ENCODE results near the gene CHURC1.

The CHURC1 gene

DNA sequence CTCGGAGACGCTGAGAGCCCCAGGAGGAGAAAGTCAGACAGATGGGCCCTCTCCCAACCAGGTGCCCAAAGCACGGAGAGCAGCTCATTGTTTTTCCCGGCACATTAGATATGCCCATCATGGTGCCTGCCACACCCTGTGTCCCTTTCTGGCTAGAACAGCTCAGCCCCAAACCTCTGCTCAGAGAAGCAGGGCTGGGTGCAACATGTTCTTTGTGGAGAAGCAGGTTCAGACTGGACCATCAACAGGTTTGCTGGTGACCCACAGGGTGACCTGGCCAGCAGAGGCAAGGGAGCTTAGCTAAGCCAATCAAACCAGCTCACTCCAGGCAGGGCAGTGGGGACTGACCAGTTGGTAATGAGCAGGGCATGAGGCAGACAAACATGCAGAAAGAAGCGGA is 44.5 kb downstream of the CHURC1 start:
- no peak for DNase-seq

DNA sequence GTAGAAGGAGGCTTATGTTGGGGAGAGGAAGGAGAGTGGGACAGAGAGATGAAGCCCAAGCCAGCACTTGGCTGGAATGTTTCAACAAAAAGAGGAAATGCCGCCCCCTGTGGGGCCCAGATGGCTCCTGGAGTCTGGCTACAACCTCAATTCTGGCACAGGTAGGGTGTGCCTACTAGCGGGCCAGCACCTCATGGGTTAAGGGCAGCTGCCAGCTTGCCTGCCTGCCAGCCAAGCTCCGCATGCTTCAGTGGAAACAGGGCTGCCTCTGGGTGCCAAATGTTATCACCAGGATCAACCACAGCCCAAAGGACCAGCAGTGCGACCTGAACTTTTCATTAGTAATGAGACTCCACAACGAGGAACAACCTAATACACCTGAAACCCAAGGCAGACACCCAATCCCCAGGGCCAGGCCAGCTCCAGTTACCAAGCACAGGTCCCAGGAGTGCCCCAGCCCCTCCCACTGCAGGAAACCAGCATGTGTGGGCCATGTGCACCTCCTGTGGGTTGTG is 46.6 kb downstream of the CHURC1 start:
- DNase-seq, result no peak

DNA sequence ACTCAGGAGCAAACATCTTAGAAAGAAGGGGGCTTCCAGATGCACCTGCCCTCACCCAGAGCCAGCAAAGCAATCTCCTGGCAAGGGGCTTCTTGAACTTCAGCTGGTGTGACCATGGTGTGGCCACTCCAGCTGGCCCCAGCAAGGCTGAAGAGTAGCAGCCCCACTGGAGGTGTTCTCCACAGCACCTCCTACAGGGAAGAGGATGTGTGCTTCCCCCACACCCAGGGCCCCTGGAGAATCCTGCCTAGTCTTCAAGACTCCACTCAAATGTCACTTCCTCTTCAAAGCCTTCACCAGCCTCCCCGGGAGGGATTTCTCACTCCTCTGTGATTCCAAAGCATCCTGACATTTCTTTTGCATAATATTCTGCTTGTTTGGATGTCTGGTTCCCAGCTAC is 49.4 kb downstream of the CHURC1 start:
- DNase-seq, result no peak

DNA sequence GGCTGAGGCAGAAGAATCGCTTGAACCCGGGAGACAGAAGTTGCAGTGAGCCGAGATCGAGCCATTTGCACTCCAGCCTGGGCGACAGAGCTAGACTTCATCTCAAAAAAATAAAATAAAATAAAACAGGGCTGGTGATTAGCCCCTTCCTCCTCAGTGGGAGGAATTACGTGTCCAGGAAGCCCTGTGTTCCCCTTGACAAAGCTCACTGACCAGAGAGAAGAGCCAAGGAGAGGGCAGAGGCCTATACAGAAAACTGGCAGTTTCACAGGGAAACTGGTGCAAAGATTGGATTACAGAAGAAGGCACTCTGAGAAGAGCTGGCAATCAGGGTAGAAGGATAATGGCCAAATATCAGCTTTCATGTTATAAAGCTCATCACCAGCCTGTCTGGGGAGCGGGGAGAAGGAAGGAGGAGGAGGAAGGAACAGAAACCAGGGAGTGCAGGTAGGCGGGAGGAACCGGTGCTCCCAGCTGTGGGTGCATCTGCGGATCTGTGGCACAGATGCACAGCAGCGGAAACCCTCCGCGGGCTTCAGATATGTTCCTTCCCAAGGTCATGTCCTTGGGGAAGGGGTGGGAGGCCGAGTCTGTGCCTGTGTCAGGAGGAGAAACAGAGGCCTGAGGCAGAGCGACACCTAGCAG is 51.2 kb downstream of the CHURC1 start:
- no peak for DNase-seq

DNA sequence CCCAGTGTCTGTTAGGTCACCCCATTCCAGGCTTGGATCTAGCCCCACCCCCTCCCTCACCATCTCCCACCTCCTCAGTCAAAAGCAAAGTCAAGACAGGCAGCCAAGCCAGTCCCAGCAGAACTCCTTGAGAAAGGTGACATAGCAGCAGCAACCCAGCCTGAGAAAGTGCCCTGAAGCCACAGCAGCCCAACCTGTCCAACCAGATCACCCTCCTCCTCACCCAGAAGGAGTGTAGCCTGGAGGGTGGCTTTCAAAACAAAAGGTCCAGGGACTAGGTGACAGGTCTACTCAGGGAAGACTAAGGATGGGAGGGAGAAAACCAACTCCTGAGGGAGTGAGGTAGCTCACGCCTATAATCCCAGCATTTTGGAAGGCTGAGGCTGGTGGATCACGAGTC is 52.7 kb downstream of the CHURC1 start:
- DNase-seq, result no peak

DNA sequence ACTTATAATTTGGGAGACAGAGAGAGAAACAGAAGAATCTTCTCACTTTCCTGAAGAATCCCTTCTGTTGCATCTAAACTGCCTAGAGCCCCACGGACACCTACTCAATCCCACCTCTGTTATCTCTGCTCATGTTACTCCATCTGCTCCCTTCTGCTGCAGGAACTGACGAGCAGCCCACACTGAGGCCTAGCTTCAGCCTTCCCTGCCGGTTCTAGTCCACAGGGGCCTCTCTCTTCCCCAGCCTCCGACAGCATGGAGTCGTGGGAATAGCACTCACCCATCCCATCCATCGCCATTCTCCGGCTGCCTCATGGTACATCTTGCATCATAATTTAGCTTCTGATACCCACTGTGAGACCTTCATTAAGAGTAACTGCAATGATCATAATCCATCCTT is 53.9 kb downstream of the CHURC1 start:
- DNase-seq, result no peak

DNA sequence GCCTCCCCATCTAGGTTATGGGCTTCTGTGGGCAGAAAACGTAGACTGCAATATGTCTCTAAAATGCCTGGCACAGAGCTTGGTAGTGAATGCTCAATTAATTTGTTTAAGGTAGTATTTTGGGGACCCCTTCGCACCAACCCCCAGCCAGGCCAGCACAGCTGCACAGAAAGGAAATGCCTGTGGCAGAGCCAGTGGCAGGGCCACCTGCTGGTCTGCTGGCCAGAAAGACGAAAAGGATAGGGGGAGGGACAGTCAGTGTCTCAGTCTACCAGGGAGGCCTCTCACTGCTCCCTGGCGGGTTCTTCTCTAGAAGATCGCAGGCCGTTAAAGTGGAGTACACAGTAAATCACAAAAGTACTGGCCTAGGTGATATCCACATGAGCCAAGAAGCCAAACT is 54.4 kb downstream of the CHURC1 start:
- no peak for DNase-seq

DNA sequence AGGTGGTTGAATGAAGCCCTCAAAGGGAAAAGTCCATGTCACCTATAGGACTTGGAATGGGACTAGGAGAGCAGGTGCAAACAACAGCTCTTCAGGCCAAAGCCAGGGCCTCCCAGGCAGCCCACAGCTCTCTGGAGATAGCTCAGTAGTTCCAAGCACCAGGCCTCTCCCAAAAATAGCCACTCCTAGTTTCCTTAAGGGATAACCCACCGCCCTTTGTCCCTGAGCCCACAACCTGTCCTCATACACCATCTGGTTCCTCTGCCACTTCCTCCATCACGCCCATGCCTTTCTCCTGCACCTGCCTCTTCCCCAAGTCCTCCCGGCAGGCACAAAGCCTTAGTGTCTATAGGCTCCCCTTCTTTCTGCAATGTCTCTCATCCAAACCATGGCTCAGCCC is 55.8 kb downstream of the CHURC1 start:
- DNase-seq, result no peak

DNA sequence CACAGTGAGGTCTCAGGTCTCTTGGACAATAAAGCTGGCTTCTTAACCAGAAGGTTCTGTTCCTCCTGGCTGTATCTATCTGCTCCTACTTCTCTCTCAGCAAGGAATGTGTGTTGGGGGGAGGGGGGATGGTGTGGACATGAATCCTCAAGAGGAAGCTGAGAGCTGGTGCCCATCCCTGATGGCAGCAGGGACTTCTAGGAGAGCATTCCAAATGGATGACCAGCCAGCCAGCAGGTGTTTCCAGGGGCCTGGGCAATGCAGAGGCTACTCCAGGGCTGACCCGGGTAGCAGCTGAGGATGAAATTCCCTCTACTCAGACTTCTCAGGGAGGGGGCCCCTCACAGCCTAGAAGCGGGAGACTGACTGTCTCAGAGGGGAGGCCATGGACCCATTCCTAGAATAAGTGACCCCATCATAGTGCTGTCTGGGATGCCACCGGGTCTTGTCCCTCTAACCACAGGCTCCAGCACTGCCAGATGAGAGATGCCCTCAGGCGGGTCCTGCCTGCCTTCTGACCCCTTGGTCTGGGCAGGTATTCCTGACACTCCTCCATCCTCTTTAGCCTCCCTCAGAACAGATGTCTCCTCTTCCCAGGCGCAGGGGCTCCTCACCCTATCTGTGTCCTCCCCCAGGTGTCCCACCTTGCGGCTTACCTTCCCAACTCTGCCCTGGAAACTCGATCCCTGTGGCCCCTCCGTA is 56.7 kb downstream of the CHURC1 start:
- DNase-seq, result no peak

DNA sequence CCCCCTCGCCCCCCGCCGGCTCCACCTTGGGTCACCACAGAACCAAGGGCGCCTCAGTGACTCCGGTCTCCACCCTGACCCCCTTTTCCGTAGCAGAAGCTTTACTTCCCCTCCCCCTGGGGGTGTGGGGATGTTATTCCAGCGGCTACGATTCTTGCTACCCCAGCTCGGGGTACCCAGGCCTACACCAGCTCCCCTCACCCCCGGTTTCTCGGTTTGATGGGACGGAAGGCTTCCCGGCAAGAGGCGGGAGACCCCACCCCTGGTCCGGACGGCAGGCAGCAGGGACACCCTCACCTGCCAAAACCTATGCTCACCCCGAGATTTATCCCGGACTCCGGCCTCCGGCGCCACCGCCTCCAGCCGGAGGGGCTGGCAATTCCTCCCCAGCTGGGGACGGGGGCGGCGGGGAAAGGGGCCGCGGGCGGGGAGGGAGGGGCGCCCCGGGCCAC is 57.3 kb downstream of the CHURC1 start:
- no peak for DNase-seq

DNA sequence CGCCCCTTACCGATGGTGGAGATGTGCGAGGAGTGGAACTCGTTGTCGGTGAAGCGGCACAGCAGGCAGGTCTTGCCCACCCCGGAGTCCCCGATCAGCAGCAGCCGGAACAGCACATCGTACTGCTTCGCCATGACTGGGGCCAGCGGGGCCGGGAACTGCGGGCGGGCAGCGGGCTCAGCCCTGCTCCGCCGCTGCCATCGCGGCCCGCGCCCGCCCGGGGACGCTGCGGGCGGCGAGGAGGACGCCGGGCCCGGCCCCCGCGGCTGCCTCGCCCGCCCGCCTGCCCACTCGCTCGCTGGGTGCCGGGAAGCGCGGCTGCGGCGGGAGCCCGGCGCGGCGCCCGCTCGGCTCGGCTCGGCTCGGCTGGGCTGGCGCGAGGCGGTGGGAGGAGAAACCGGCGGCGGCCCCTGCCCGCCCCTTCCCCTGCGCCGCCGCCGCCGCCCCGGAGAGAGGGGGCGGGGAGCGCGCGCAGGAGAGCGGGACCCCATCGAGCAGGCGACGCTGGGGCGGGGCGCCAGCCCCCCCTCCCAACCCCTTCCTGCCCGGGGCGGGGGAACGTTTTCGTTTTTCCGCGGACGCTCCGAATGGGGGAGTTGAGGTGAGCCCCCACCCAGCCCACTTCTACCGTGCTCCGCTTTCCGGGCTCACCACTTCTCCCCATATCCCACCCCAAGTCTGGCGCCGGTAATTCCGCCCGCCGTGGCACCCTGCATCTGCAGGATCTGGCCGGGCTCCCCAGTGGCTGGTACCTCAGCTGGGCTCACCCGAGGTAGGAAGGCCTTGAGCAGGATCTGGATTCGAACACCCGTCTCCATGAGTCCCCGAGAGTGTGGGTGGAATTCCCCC is 57.9 kb downstream of the CHURC1 start, which contains the start of gene RAB15:
TSS of gene RAB15 (minus strand) at position 394 of the 849 bp plus-strand sequence. CDS start at position 134, 260 bp downstream.
- no peak for DNase-seq

DNA sequence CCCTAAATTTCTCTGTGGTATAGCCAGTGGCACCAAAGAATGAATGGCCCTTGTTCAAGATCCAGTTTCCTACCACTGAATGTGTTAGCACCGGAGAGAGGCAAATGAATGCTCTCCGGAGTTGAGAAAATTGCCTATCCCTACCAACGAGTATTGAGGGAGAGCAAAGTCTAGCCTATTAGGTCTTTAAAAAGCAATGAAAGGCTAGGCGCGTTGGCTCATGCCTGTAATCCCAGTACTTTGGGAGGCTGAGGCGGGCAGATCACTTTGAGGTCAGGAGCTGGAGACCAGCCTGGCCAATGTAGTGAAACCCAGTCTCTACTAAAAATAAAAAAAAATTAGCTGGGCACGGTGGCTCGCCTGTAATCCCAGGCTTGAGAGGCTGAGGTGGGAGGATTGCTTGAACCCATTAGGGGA is 58.8 kb downstream of the CHURC1 start:
- no peak for DNase-seq

DNA sequence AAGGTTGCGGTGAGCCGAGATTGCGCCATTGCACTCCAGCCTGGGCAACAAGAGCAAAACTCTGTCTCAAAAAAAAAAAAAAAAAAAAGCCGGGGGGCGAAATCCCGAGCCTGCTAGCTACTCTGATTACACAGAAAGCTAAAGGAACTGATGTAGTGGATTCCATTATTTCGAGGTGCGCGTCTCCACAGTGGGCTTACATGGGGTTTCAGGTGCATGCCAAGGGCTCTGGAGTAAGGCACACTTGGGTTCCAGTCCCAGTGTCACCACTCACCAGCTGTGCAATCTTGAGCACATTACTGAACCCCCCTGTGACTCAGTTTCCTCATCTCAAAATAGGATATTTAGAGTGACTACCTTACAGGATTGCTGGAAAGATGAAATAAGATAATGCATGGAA is 59.6 kb downstream of the CHURC1 start:
- no peak for DNase-seq

DNA sequence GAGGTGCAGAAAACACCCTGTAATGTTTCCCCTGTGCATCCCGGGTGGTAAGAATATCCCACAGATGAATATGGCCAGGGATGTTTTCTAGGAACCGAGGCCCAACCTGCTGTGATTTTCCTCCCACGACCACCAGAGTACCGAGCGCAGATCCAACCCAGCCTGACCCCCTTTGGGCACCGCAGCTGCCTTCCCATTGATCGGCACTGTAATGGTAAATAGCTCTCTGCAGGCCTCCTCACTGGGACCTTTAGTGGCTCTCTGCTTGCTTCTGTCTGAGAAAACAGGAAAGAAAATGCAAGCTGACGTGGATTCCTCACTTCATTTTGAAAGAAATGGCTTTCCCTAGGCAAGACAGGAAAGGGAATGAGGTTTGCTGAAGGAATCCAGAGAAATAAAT is 60.3 kb downstream of the CHURC1 start:
- DNase-seq, result no peak

DNA sequence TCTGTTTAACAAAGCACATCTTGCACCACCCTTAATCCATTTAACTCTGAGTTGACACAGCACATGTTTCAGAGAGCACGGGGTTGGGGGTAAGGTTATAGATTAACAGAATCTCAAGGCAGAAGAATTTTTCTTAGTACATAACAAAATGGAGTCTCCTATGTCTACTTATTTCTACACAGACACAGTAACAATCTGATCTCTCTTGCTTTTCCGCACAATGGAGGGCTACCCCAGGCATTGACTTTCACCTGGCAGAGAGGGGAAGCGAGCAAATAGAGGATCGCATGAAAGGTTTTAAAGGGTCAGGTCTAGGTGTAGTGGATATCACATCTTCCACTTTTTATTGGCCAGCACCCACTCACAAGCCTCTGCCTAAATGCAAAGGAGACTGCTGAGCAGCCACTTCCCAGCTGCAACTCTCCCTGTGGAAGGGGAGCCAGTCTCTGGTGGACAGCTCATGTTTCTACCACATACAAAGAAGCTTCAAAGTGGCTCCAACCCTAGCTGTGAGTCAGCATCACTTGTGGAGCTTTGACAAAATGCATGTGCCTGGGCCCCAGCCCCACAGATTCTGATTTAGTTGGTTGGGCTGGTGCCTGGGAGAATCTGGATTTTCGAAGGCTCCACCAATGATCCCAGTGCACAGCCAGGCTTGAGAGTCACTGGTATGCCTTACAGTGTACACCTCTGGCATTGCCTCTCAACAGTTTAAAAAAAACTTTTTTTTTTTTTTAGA is 65.2 kb downstream of the CHURC1 start:
- no peak for DNase-seq

DNA sequence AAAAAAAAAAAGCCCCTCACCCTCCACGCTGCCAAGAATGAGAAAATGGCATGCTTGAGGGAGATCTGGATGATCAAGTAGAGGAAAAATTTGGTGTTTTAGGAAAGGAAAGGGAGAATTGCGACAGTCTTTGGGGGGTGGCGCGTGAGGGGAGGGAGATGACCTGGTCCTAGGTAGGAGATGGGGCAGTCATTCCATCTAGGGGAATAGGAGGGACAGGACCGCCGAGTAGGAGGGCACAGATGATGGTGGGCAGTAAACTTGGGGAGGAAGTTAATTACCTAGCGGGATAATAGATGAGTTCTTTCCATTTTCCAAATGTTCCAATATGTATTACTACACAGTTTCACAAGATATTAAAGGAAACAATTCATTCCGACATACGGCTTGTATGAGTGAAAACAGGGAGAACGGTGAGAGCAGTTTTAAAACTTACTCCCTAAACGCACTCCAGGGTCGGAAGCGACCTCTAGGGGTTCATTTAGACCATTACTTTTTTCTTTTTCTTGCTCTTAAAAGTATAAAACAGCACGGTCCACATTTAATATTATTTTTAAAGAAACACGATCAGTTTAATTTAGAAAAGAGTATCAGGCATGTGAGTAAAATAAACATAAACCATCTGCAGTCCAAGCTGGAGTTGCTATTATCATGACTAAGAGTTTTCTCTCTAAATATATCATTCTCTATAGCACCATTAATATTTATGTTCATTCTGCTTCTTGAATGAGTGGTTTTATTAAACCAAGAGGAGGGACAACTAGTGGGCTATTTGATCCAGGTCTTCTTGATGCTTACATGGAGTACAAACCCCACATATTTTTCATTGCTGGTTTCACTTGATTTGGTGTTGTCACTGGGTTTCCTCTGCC is 69.4 kb downstream of the CHURC1 start:
- no peak for DNase-seq

Data from cortex of kidney (tissue), 1 donor.